NCI-H526 treated with DMSO at 0.1 percent for 48 hours (cell line): Measurements from ENCODE around the gene KLHL21.
"Not testable (repeated sequence)": the region's sequence is repeated elsewhere in the genome, so short reads cannot be mapped to it uniquely, and the experiment has no call there.

Experiments used
- DNase-seq: peaks from one replicate; lab custom pipeline; 2025; lab: John Stamatoyannopoulos, UW

Gene KLHL21

DNA sequence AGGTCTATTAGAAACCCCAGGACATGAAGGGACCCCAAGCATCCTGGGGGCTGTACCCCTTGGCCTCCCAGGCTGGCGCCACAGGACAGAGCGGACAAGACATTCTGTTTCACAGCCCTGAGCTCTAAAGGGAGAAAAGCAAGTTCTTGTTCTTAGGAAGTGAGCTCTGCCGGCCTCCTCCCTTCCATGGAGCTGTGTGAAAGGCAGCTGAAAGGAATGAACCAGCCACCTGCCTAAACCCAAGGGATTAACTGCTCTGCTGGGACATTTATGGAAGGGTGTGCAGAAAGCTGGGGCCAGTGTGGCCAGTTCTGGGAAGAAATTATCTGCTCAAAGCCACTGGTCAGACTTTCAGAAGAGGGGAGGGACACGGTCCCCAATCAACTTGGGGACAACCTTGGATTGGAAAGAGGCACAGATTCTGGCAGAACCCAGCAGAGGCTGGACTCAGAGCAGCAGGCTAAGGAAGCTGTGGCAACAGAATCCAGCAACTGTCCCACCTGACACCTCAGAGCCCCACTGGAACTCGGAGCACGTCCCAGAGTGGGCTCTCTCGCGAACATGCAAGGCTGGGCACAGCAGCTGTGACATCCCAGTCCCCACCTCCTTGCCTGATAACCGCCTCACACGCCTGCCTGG is 2.1 kb downstream of the KLHL21 start:
- DNase-seq = no peak

DNA sequence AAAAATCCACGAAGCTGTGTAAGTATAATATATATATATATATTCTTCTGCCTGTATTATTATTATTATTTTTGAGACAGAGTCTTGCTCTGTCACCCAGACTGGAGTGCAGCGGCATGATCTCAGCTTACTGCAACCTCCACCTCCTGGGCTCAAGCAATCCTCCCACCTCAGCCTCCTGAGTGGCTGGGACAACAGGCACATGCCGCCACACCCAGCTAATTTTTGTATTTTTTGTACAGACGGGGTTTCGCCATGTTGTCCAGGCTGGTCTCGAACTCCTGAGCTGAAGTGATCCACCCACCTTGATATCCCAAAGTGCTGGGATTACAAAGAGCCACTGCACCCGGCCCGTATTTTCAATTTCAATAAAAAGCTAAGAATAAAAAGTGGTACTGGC is 2.7 kb downstream of the KLHL21 start:
- not testable (repeated sequence) for DNase-seq

- DNase-seq = no peak
These were observed 3.3 kb downstream of the KLHL21 start for GRCh38 chr1:6599141-6599975.

DNA sequence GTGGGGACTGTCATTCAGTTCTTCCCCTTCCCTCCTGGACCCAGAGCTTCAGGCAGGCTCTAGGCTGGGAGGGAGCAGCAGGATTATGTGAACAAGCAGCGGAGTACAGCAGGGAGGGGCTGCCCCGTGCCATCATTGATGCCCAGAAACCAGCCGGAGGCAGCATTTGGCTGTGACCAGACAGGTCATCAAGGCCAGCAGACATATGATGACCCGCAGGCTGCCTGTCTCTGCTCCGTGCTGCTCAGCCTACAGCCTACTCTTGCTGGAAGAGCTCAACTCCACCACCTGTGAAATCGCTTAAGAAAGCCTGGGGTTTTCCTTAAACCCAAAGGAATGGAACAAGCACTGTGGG is 4.9 kb downstream of the KLHL21 start:
- no peak for DNase-seq

GRCh38 chr1:6596886-6597776 is 5.5 kb downstream of the KLHL21 start:
- no peak for DNase-seq

DNA sequence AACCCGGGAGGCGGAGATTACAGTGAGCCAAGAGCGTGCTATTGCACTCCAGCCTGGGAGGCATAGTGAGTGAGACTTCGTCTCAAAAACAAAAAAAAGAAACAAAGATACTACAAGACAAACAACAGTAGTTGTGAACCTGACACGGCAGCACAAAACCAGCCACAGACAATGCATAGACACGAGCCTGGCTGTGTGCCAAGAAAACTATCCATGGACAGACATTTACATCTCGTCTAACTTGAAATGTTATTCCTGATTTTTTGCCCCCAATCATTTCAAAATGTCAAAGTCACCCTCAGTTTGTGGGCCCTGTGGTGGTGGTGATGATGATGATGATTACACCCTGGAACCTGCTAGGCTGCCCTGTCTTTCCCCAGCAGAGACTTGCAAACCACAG is 6.3 kb downstream of the KLHL21 start:
- no peak for DNase-seq

- DNase-seq = no peak
These were observed 7.5 kb downstream of the KLHL21 start for GRCh38 chr1:6594977-6595740.

DNA sequence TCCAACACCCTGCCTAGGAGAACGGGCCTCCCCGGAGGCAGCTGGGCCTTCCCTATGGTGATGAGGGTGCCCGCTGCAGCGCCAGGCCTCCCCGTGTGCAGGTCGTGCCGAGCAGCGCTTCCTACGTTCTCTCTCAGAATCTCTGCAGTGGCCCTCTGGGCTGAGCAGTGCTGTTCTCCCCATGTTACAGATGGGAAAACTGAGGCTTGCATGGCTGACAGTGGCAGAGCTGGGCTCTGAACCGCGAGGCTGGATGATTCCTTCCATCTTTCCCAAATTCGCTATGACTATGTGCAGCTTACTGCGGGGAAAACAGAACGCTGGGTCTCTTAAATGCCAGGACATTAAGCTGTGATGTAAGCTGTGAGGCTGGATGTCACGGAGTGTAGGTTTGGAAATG is 8.9 kb downstream of the KLHL21 start:
- DNase-seq = no peak

GRCh38 chr1:6592865-6593593 is 9.6 kb downstream of the KLHL21 start:
- no peak for DNase-seq

DNA sequence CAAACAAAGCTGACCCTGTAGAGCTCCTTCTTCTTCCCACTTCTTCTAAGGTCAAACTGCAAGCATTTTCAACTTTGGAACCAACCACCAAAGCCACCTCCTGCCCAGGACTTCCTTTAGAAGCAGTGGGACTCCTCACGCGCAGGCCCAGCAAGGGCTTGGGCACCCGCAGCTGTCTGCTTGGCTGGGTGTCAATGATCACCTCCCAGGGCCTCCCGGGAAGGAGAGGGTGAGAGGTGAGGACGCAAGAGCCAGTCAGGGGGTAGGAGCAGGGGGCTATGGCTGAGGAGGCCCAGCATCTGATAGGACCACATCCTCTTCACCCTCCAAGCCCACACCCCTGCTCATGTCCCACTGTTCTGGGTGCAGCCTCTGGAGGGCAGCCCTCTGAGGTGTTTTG is 10.2 kb downstream of the KLHL21 start:
- no peak for DNase-seq

DNA sequence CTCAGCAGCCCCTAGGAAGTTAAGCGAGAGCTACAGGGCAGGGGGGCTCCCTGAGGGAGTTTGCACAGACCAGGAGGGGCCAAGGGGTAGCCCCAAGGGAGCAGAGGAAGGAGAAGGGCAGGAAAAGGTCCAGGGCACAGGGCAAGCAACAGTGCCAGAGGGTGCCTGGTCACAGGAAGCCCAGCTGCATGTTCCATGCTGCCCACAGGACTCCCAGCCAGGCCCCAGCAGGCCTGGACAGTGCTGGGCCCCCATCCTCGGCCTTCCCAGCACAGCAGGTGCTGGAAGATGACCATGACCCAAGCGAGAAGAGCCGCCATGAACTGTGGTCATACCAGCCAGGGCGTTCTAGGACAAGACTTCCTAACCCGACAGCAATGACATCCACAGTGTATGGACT is 11.0 kb downstream of the KLHL21 start:
- no peak for DNase-seq

GRCh38 chr1:6591222-6591621 is 11.4 kb downstream of the KLHL21 start:
- DNase-seq = no peak

DNA sequence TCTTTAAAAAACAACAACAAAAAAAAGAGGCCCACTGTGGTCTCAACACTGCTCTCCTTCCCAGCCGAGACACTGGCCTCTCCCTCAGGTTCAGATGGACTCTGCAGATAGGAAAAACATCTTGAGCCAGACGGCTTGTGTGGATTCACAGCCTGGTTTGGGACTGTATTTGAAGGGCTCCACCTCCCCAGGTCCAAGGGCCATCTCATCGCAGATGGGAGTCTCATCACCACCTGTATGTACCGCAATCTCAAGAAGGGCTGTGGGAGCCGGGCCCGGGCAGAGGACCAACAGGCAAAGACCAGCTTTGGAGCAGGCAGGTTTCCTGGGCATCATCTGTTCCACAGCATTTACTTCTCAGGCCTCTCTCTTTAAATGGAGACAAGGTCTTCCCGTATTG is 12.6 kb downstream of the KLHL21 start:
- no peak for DNase-seq

DNA sequence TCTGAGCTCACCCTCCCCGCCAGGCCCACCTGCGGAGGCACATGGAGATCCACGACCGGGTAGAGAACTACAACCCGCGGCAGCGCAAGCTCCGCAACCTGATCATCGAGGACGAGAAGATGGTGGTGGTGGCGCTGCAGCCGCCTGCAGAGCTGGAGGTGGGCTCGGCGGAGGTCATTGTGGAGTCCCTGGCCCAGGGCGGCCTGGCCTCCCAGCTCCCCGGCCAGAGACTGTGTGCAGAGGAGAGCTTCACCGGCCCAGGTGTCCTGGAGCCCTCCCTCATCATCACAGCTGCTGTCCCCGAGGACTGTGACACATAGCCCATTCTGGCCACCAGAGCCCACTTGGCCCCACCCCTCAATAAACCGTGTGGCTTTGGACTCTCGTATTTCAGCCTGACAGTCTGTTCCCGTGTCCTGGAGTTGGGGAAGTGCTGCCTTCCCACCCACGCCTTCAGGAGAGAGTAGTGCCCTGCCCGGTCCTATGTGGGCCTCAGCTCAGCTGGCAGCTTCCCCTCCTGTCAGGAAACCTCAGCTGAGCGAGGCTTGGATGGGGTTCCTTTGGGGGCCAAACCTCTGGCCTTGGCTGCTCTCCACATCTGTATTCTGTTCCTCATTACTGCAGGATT is 13.7 kb downstream of the KLHL21 start:
- DNase-seq = no peak

- DNase-seq = no peak
These were observed 14.4 kb downstream of the KLHL21 start for GRCh38 chr1:6588128-6588892.

DNA sequence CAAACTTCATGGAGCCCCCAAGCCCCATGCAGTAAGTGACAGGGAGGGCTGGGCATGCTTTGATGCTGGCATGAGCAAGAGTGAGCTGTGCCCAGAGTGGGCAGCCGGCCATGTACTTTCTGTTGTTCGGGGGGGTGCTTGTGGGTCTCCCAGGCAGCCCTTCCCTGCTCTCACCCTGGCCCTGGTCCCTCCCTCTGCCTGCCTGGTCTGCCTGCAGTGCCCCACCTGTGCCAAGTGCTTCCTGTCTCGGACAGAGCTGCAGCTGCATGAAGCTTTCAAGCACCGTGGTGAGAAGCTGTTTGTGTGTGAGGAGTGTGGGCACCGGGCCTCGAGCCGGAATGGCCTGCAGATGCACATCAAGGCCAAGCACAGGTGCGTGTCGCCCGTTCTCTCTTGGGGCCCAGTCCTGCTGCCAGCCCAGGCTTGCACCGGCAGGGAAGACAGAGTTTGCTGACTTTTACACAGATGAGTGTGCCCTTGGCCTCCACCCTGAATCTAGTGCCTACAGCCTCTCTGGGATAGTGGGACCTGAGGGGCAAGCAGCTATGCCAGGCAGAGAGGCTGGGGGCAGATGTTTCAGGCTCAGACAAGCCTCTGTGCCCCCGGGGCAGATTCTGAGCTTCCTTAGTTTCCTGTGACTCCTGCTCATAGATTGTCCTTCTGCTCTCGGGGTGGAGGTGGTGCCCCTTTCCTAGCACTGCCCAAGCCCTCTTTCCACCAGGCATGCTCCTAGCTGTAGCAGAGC is 15.2 kb downstream of the KLHL21 start:
- DNase-seq = no peak

- DNase-seq = no peak
These were observed 16.3 kb downstream of the KLHL21 start for GRCh38 chr1:6586404-6586816.

DNA sequence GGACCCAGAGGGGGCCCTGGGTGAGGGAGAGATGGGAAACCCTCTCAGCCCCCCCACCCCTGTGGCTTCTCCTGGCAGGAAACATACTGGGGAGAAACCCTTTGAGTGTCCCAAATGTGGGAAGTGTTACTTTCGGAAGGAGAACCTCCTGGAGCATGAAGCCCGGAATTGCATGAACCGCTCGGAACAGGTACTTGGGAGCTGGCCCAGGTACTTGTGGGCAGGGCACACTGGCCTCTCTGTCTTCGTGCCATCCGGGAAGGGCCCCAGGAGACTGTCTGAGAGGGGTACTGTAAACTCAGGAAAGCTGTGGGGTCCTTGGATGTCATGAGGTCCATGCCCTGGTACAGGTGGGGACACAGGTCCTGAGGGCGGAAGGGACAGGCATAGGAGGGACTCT is 16.8 kb downstream of the KLHL21 start:
- DNase-seq = no peak

DNA sequence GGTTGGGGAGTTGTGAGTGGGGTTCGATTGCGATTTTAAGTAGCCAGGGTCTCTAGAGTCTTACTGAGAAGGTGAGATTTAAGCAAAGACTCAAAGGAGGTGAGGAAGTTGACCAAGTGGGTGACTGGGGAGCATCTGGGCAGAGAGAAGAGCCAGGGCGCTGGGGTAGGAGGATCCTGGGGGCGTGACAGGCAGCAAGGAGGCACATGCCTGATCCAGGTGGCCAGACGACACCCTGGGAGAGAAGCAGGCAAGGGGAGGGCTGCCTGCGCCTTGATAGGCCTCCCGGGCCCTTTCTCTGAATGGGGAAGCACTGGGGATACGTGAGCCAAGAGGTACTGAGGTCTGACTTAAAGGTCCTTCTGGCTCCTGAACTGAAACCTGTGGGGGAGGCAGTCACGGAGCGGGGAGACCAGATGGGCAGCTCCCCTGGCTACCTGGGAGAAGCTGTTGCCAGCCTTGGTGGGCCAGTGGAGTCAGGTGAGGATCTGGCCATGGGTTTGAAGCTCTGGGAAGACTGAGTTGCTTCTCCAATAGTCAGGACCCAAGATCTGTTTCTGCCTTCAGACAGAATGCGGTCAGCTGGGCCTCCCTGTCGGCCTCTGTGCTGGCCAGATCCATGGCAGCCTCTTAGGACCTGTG is 17.5 kb downstream of the KLHL21 start:
- no peak for DNase-seq
